ENCODE measurements around the gene COX20. TPM values are rescaled to one million over a fixed set of nuclear protein-coding genes. Genes with fewer than 3 reads are reported as not detected.
"Not testable (repeated sequence)": the region's sequence is repeated elsewhere in the genome, so short reads cannot be mapped to it uniquely, and the experiment has no call there.

Gene COX20
- total and polyA plus RNA-seq, 2 of the 8 experiments (the other 6 are each of a cell fraction or from before 2014, with no cell fraction given) = 17.5 to 28.8 TPM

GRCh38 chr1:244833260-244833659, 2.2 kb upstream of the COX20 start:
- not testable (repeated sequence) for H3K4me1 ChIP-seq (replicated peaks in 1 of 4; ENCODE audit: control insufficient read depth in 3 of 4, insufficient read depth in 4 of 4, low read length in 3 of 4); H4K5ac ChIP-seq (ENCODE audit: insufficient read length, low read depth, low read length); H4K91ac ChIP-seq (replicated peaks; ENCODE audit: insufficient read length, low read length); H2BK120ac ChIP-seq (replicated peaks; ENCODE audit: low read depth, low read length); H2AFZ ChIP-seq (ENCODE audit: low read length); H3K56ac ChIP-seq (replicated peaks; ENCODE audit: insufficient read length, low read depth, low read length); H2BK12ac ChIP-seq (ENCODE audit: low read depth, low read length); H3K18ac ChIP-seq (ENCODE audit: extremely low read depth, low read length); FAIRE-seq; DNase-seq (ENCODE audit: low read depth in 1 of 2, low spot score in 2 of 2); H2AK5ac ChIP-seq (ENCODE audit: low read depth, low read length); H3K9me3 ChIP-seq (ENCODE audit: insufficient read depth in 2 of 2, low read depth in 1 of 2, low read length in 1 of 2); H3K14ac ChIP-seq (ENCODE audit: insufficient read length); H3K79me1 ChIP-seq (ENCODE audit: low read depth, low read length); H2BK5ac ChIP-seq (ENCODE audit: low read depth, low read length); H3K27me3 ChIP-seq (replicated peaks in 1 of 4; ENCODE audit: control insufficient read depth in 3 of 4, extremely low read depth in 1 of 4, insufficient read depth in 3 of 4, low read length in 3 of 4); H4K8ac ChIP-seq (ENCODE audit: extremely low read depth, insufficient read depth, low read length); H2BK15ac ChIP-seq (ENCODE audit: low read length); H4K20me1 ChIP-seq (replicated peaks in 1 of 2; ENCODE audit: control insufficient read depth in 1 of 2, insufficient read depth in 2 of 2, low read length in 2 of 2); H3K23me2 ChIP-seq (ENCODE audit: low read depth, low read length); H3K9ac ChIP-seq (replicated peaks in 1 of 4; ENCODE audit: extremely low read depth in 1 of 4, low read depth in 3 of 4, low read length in 3 of 4); H2BK20ac ChIP-seq (ENCODE audit: low read length); H3K4ac ChIP-seq (replicated peaks; ENCODE audit: insufficient read length, low read depth, low read length); H3K27ac ChIP-seq (ENCODE audit: low read depth, low read length); H3K36me3 ChIP-seq (ENCODE audit: control insufficient read depth in 2 of 4, insufficient read depth in 4 of 4, low read length in 3 of 4); H3K23ac ChIP-seq (ENCODE audit: insufficient read length)
- peak overlapping the region in 1 of 4 experiments; percentile 87; a peak in 2 of 8 replicates for H3K4me3 ChIP-seq (ENCODE audit: extremely low read depth in 1 of 4, insufficient read depth in 2 of 4, low read depth in 3 of 4, low read length in 4 of 4)
- 90% methylated on average over 8 of the region's 8 CpGs; no CpG with 5 or more reads in 1 of the 2 experiments for WGBS, 2 experiments (ENCODE audit: extremely low coverage in 1 of 2, insufficient coverage in 1 of 2, insufficient read length in 1 of 2, insufficient replicate concordance in 2 of 2, low coverage in 1 of 2, low lambda C conversion rate in 2 of 2, missing lambda C conversion rate in 1 of 2)
- H3K79me2 ChIP-seq (ENCODE audit: control insufficient read depth in 1 of 2, insufficient read depth in 2 of 2, low read length in 2 of 2) = peaks cover 0 to 24% of the 10 kb centered on the region in 2 experiments; a peak in 3 of 4 replicates
- ChIA-PET POLR2A (ENCODE audit: partially characterized antibody) (interaction anchor here (1.9 to 18.5 kb wide), 7 partner anchors 8 to 138 kb away, joined by 4 to 677 read pairs (median 23); partner anchors contain the start of gene HNRNPU), CTCF (ENCODE audit: partially characterized antibody) (interaction anchor here (1.1 to 1.5 kb wide), 2 partner anchors 10 to 32 kb away, joined by 3 to 10 read pairs; no protein-coding TSS in a partner anchor)
- H3K4me2 ChIP-seq (ENCODE audit: insufficient read depth in 1 of 2, low read depth in 2 of 2, low read length in 2 of 2) = peak overlapping the region; percentile 50 to 82; a peak in 2 of 4 replicates

Data from H1 (cell line).